ENCODE data around the gene HK2. TPM values are rescaled to one million over a fixed set of nuclear protein-coding genes. Genes with fewer than 3 reads are reported as not detected.
"Not testable (repeated sequence)": the region's sequence is repeated elsewhere in the genome, so short reads cannot be mapped to it uniquely, and the experiment has no call there.

Gene HK2
- total RNA-seq, 1 experiment from 2014 or later: 9.8 TPM

- peak; percentile 81 for DNase-seq (ENCODE audit: low read depth)
Observed at GRCh38 chr2:74893332-74893731, 59.4 kb downstream of the HK2 start.

GRCh38 chr2:74894272-74894981, 60.5 kb downstream of the HK2 start:
- DNase-seq (ENCODE audit: low read depth): peak; percentile 77

GRCh38 chr2:74895001-74895400, 61.1 kb downstream of the HK2 start:
- no peak for DNase-seq (ENCODE audit: low read depth)

- no peak for DNase-seq (ENCODE audit: low read depth)
Observed at GRCh38 chr2:74896232-74896631, 62.3 kb downstream of the HK2 start.

GRCh38 chr2:74900225-74900624, 66.3 kb downstream of the HK2 start:
- DNase-seq (ENCODE audit: low read depth): not testable (repeated sequence)

GRCh38 chr2:74902281-74902860, 68.4 kb downstream of the HK2 start:
- no peak for DNase-seq (ENCODE audit: low read depth)

- DNase-seq (ENCODE audit: low read depth): no peak
Observed at GRCh38 chr2:74906395-74906794, 72.5 kb downstream of the HK2 start.

- not testable (repeated sequence) for DNase-seq (ENCODE audit: low read depth)
Observed at GRCh38 chr2:74907560-74907959, 73.6 kb downstream of the HK2 start.

- no peak for DNase-seq (ENCODE audit: low read depth)
Observed at GRCh38 chr2:74908748-74909444, 75.0 kb downstream of the HK2 start.

- no peak for DNase-seq (ENCODE audit: low read depth)
Observed at GRCh38 chr2:74910245-74910644, 76.3 kb downstream of the HK2 start.

- DNase-seq (ENCODE audit: low read depth): no peak
Observed at GRCh38 chr2:74911061-74911460, 77.1 kb downstream of the HK2 start.

- peak; percentile 79 for DNase-seq (ENCODE audit: low read depth)
Observed at GRCh38 chr2:74915743-74916142, 81.8 kb downstream of the HK2 start.

- DNase-seq (ENCODE audit: low read depth): no peak
Observed at GRCh38 chr2:74916394-74916793, 82.5 kb downstream of the HK2 start.

GRCh38 chr2:74917702-74918619, 84.0 kb downstream of the HK2 start:
- peak; percentile 22 for DNase-seq (ENCODE audit: low read depth)

GRCh38 chr2:74919827-74920226, 85.9 kb downstream of the HK2 start:
- peak; percentile 24 for DNase-seq (ENCODE audit: low read depth)

- DNase-seq (ENCODE audit: low read depth): no peak
Observed at GRCh38 chr2:74921236-74921736, 87.4 kb downstream of the HK2 start.

- DNase-seq (ENCODE audit: low read depth): peak; percentile 28
Observed at GRCh38 chr2:74922592-74923227, 88.8 kb downstream of the HK2 start.

- no peak for DNase-seq (ENCODE audit: low read depth)
Observed at GRCh38 chr2:74924463-74925265, 90.7 kb downstream of the HK2 start.

- DNase-seq (ENCODE audit: low read depth): no peak
Observed at GRCh38 chr2:74925361-74925786, 91.4 kb downstream of the HK2 start.

- no peak for DNase-seq (ENCODE audit: low read depth)
Observed at GRCh38 chr2:74927621-74928020, 93.7 kb downstream of the HK2 start.

Measured in LHCN-M2 (cell line).